Endothelial cell of umbilical vein (primary cell): Measurements from ENCODE around the gene NRP2. TPM values are rescaled to one million over a fixed set of nuclear protein-coding genes. Genes with fewer than 3 reads are reported as not detected.

ENCODE experiments used
- BruUV-seq: library from RNA; stranded (reverse); fragments of 400-500 nt; replicated peaks from 2 replicates; lab custom pipeline; 2021; lab: Mats Ljungman, UMichigan
- CTCF ChIA-PET: fragments of 300-600, 350-600 bp; sonication (Branson Sonifier 250); formaldehyde crosslinking; loops from one replicate; lab custom pipeline; 2021; ENCODE audit warnings: antibody characterized with exemption, inconsistent platforms; lab: Charles Lee
- POLR2A ChIA-PET: fragments of 300-600, 350-600 bp; sonication (Branson Sonifier 250); formaldehyde crosslinking; loops from one replicate; lab custom pipeline; 2021; ENCODE audit warnings: antibody characterized with exemption, inconsistent platforms; lab: Charles Lee
- DNase-seq: peaks from one replicate; pipeline ENCODE4 v3.0.0-alpha.2; 2011; ENCODE audit warnings: low read depth, low spot score
- FAIRE-seq: peaks from 2 replicates; lab custom pipeline; 2011; peaks lifted over from hg19 to GRCh38; lab: Jason Lieb, UNC
- H2AFZ ChIP-seq: 2 replicates; pipeline ENCODE4 v1.6.0; 2012; ENCODE audit warnings: low read depth, low read length, control low read depth, inconsistent platforms
- H3K27ac ChIP-seq: 2 replicates; pipeline ENCODE4 v1.5.1; 2011; ENCODE audit warnings: low read depth, mild to moderate bottlenecking, control low read depth, low read length, moderate library complexity; ENCODE audit not compliant: insufficient read depth
- H3K27me3 ChIP-seq, 2 experiments: 2 replicates each; pipeline versions ENCODE4 v1.6.0 to v1.6.1; 2011; ENCODE audit warnings: low read length in 2 of 2, mixed read lengths in 1 of 2; ENCODE audit not compliant: control insufficient read depth in 2 of 2, insufficient read depth in 2 of 2
- H3K36me3 ChIP-seq, 2 experiments: 2 replicates in 1 of 2; 3 replicates in 1 of 2; pipeline ENCODE4 v1.5.1; 2011; ENCODE audit warnings: low read length in 2 of 2, mild to moderate bottlenecking in 1 of 2, moderate library complexity in 1 of 2; ENCODE audit not compliant: control insufficient read depth in 2 of 2, insufficient read depth in 2 of 2; ENCODE audit errors: extremely low read depth in 1 of 2
- H3K4me1 ChIP-seq: 3 replicates; pipeline ENCODE4 v1.5.1; 2011; ENCODE audit warnings: mild to moderate bottlenecking, low read length; ENCODE audit not compliant: control insufficient read depth, insufficient read depth; ENCODE audit errors: extremely low read depth
- H3K4me2 ChIP-seq: 2 replicates; pipeline ENCODE4 v1.6.1; 2011; ENCODE audit warnings: low read length, control low read depth, mixed read lengths; ENCODE audit not compliant: insufficient read depth
- H3K4me3 ChIP-seq, 3 experiments: fragments of 200-600 bp in 1 of 3; sonication (generic), shearing (Covaris generic) in 1 of 3; replicated peaks in 1 of 3; 2 replicates each; pipeline ENCODE4 v1.5.1; 2011 to 2016; ENCODE audit warnings: control low read depth in 3 of 3, low read length in 3 of 3, mild to moderate bottlenecking in 2 of 3, inconsistent platforms in 1 of 3, low read depth in 1 of 3, moderate library complexity in 1 of 3; ENCODE audit not compliant: insufficient read depth in 1 of 3
- H3K79me2 ChIP-seq: 2 replicates; pipeline ENCODE4 v1.6.0; 2012; ENCODE audit warnings: low read length, inconsistent platforms; ENCODE audit not compliant: control insufficient read depth, insufficient read depth
- H3K9ac ChIP-seq: replicated peaks from 2 replicates; pipeline ENCODE3; 2011; ENCODE audit warnings: low read length, control low read depth; ENCODE audit not compliant: insufficient read depth; ENCODE audit errors: extremely low read depth
- H3K9me1 ChIP-seq: replicated peaks from 3 replicates; pipeline ENCODE4 v1.6.0; 2011; ENCODE audit warnings: mild to moderate bottlenecking, low read length; ENCODE audit not compliant: control insufficient read depth, insufficient read depth; ENCODE audit errors: extremely low read depth
- H3K9me3 ChIP-seq: replicated peaks from 2 replicates; pipeline ENCODE4 v1.5.1; 2012; ENCODE audit warnings: low read length, inconsistent platforms; ENCODE audit not compliant: control insufficient read depth, insufficient read depth
- H4K20me1 ChIP-seq: replicated peaks from 2 replicates; pipeline ENCODE3; 2011; ENCODE audit warnings: mild to moderate bottlenecking, low read length; ENCODE audit not compliant: control insufficient read depth, insufficient read depth; ENCODE audit errors: extremely low read depth
- EZH2 ChIP-seq: IDR thresholded peaks from 2 replicates; pipeline ENCODE4 v1.6.1; 2012; ENCODE audit warnings: borderline replicate concordance, low read depth, mild to moderate bottlenecking, moderate library complexity, low read length, inconsistent platforms; ENCODE audit not compliant: severe bottlenecking
- FOS ChIP-seq: IDR thresholded peaks from 2 replicates; pipeline ENCODE4 v1.6.1; 2011; ENCODE audit warnings: mild to moderate bottlenecking, low read length, moderate library complexity, borderline replicate concordance; ENCODE audit not compliant: insufficient read depth
- GATA2 ChIP-seq: IDR thresholded peaks from 2 replicates; pipeline ENCODE4 v1.7.0; 2011; ENCODE audit warnings: low read depth, mild to moderate bottlenecking, moderate library complexity, mixed read lengths, low read length; ENCODE audit not compliant: insufficient read length, insufficient read depth
- JUN ChIP-seq: IDR thresholded peaks from 2 replicates; pipeline ENCODE4 v1.6.1; 2011; ENCODE audit warnings: borderline replicate concordance, low read depth; ENCODE audit not compliant: insufficient read length, insufficient read depth
- MYC ChIP-seq: IDR thresholded peaks from one replicate; pipeline ENCODE4 v1.6.1; 2011; ENCODE audit warnings: mild to moderate bottlenecking, low read depth, low read length
- POLR2A ChIP-seq: IDR thresholded peaks from 2 replicates; pipeline ENCODE4 v1.6.1; 2012; ENCODE audit warnings: low read depth, mild to moderate bottlenecking, control low read depth, low read length
- POLR2AphosphoS5 ChIP-seq: IDR thresholded peaks from 2 replicates; pipeline ENCODE4 v1.6.1; 2012; ENCODE audit warnings: low read depth, mild to moderate bottlenecking, control low read depth, low read length, moderate library complexity; ENCODE audit not compliant: insufficient read depth
- dilution Hi-C: fragments of 300-500 bp; cut with MboI; formaldehyde crosslinking; loops from one replicate; pipeline ENCODE4 v1.15.0; 2019; ENCODE audit warnings: low sequenced_read_pairs; ENCODE audit not compliant: extremely low pct_ligation_motif_present
- intact Hi-C: fragments of 100-400 bp; cut with micrococcal nuclease; formaldehyde crosslinking; loops from one replicate; pipeline ENCODE4 v1.10.0; 2022
- polyA plus RNA-seq, 4 experiments: library from polyadenylated mRNA; depleted of rRNA in 3 of 4; stranded (reverse) in 3 of 4; unstranded in 1 of 4; fragments of >200 nt; gene quantifications; 2 replicates each; pipeline versions ENCODE4 v1.2.1 to v1.2.3, GENCODE V29; 2011 to 2012; ENCODE audit warnings: missing spikeins in 1 of 4
- total RNA-seq: library from RNA; stranded (reverse); gene quantifications from 2 replicates; pipeline ENCODE4 v1.2.3, GENCODE V29; 2021
- TF ChIP-seq, protein P1 (sequence below), 2 donors: IDR thresholded peaks; 1 replicate in 1 of 2; 2 replicates in 1 of 2; pipeline ENCODE4 v1.5.1; 2011; ENCODE audit warnings: low read length in 2 of 2, mild to moderate bottlenecking in 2 of 2, moderate library complexity in 2 of 2, control low read depth in 1 of 2, inconsistent platforms in 1 of 2, low read depth in 1 of 2; ENCODE audit not compliant: insufficient read depth in 1 of 2; ENCODE audit errors: extremely low read depth in 1 of 2
- TF ChIP-seq, protein P2 (sequence below): IDR thresholded peaks from 2 replicates; pipeline ENCODE4 v1.6.1; 2011; ENCODE audit not compliant: insufficient read depth, insufficient read length

The NRP2 gene
- total and polyA plus RNA-seq, 2 donors (not counting 3 experiments of a cell fraction or from before 2014, with no cell fraction given), result 160 to 240 TPM

DNA sequence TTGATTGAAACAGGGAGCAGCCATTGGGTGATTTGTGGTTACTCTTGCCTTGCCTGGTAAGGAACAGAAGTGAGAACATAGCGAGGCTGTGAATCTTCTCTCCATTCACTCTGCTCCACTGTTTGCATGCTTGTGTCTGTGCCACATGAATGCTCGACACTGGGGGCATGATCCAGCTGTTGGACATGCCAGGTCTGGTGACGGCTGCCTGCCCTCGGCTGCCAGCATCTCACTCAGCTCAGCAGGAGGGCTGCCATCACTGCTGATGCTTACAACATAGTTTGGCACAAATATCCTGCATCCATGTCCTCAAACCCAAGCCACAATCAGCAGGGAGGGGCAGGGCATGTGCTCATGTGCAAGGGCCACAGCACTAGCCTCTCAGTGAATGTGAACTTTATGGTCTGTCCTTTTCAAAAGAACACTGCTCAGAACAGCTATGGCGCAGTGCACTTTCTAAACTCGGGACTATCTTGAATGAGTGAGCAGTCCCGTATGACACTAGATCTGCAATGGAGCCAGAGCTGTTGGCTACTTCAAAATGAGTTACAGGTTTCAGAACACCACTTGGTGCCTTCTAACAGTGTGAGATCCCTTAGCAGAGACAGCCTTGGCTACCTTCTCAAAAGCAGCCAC lies 126.3 kb downstream of the NRP2 start:
- CTCF ChIA-PET, result interaction anchor here (1.6 kb wide), 1 partner anchor 32 kb away, joined by 3 read pairs; no protein-coding TSS in a partner anchor

More for the DNA sequence above, 126.3 kb downstream of the NRP2 start:
- POLR2A ChIA-PET, result no interaction called here
- Histone ChIP-seq H3K27me3 (peaks cover 0 to 10% of the 10 kb centered on the region in 2 experiments), H4K20me1 (no peaks in the 10 kb centered on the region), H3K27ac (no peak overlapping the region), H3K4me1 (no peaks in the 10 kb centered on the region), H3K9me1 (no peaks in the 10 kb centered on the region), H3K9ac (no peak overlapping the region), H2AFZ (no peak overlapping the region), H3K4me3 (no peak overlapping the region), H3K4me2 (no peak overlapping the region), H3K9me3 (no peaks in the 10 kb centered on the region), H3K79me2 (no peaks in the 10 kb centered on the region), H3K36me3 (no peaks in the 10 kb centered on the region)
- DNase-seq, result no peak
- intact Hi-C loops, result no loop called here
- TF ChIP-seq GATA2, result no peak
- TF ChIP-seq JUN, result no peak
- TF ChIP-seq, protein P1, sequence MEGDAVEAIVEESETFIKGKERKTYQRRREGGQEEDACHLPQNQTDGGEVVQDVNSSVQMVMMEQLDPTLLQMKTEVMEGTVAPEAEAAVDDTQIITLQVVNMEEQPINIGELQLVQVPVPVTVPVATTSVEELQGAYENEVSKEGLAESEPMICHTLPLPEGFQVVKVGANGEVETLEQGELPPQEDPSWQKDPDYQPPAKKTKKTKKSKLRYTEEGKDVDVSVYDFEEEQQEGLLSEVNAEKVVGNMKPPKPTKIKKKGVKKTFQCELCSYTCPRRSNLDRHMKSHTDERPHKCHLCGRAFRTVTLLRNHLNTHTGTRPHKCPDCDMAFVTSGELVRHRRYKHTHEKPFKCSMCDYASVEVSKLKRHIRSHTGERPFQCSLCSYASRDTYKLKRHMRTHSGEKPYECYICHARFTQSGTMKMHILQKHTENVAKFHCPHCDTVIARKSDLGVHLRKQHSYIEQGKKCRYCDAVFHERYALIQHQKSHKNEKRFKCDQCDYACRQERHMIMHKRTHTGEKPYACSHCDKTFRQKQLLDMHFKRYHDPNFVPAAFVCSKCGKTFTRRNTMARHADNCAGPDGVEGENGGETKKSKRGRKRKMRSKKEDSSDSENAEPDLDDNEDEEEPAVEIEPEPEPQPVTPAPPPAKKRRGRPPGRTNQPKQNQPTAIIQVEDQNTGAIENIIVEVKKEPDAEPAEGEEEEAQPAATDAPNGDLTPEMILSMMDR (IDR thresholded peaks at IDR 0.05; ENCODE audit: extremely low read depth in 1 of 2, insufficient read depth in 1 of 2, low read depth in 1 of 2, low read length in 2 of 2), result no peak
- TF ChIP-seq POLR2AphosphoS5, result no peak
- TF ChIP-seq POLR2A, result no peak
- TF ChIP-seq, protein P2, sequence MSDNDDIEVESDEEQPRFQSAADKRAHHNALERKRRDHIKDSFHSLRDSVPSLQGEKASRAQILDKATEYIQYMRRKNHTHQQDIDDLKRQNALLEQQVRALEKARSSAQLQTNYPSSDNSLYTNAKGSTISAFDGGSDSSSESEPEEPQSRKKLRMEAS, result no peak
- TF ChIP-seq EZH2, result no peak
- no peak for TF ChIP-seq FOS
- TF ChIP-seq MYC, result no peak
- dilution Hi-C loops, result no loop called here
- BruUV-seq, result no TSS peak
- no peak for FAIRE-seq
